ENCODE data around the gene FAM168B.

The FAM168B gene

DNA sequence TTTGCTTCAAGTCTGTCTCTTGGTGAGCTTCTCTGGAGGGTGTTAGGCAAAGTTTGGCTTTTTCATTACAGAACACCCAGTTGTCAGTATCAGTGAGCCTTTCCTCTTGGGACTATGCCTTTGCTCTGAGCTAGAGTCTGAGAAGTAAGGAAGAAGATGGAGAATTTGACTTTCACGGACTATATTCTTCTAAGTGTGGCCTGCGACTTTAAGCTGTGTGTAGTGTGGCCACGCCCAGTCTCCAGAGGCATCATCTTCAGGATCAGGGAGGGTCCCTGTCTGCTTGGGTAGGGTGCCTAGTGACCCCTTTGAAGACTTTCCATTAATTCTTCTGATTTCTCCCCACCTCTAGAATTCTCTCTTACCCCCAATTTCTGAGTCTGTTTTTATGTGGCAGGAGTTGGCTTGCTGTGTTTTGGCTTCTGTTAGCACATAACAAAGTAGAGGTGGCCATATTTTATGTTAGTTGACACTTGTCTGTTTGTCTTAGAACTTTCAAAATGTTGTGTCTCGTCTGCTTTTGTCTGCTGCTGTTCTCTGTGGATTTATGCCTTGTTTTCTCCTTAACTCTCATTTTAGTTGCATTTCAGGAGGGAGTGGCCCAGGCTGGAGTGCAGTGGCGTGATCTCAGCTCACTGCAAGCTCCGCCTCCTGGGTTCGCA, 20.4 kb upstream of the FAM168B start:
- Histone ChIP-seq H3K4me3 (no peak overlapping the region), H3K27ac (no peak overlapping the region)
- DNase-seq (ENCODE audit: low spot score), result no peak
- TF ChIP-seq, protein P1, sequence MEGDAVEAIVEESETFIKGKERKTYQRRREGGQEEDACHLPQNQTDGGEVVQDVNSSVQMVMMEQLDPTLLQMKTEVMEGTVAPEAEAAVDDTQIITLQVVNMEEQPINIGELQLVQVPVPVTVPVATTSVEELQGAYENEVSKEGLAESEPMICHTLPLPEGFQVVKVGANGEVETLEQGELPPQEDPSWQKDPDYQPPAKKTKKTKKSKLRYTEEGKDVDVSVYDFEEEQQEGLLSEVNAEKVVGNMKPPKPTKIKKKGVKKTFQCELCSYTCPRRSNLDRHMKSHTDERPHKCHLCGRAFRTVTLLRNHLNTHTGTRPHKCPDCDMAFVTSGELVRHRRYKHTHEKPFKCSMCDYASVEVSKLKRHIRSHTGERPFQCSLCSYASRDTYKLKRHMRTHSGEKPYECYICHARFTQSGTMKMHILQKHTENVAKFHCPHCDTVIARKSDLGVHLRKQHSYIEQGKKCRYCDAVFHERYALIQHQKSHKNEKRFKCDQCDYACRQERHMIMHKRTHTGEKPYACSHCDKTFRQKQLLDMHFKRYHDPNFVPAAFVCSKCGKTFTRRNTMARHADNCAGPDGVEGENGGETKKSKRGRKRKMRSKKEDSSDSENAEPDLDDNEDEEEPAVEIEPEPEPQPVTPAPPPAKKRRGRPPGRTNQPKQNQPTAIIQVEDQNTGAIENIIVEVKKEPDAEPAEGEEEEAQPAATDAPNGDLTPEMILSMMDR (IDR thresholded peaks at IDR 0.05), result no peak

DNA sequence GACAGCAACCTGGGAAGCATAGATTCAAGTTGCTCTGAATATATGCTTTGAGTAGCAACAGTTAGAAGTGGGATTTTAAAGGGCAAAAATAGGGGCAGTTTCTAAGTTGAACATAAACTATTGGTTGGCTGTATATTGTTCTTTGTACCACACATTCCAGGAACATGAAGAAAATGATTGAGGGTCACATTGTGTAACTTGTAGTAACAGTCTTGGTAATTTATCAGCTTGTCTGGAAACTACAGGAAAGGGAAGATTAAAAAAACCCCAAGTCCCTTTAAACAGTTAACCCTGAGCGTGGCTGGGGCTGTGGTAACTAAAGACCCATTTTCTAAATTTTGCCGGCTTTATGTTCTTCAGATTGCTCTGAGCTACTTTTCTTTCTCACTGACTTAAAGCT, 19.3 kb upstream of the FAM168B start:
- Histone ChIP-seq H3K4me3 (no peak overlapping the region), H3K27ac (no peak overlapping the region)
- TF ChIP-seq, protein P1 (IDR thresholded peaks at IDR 0.05), result no peak
- no peak for DNase-seq (ENCODE audit: low spot score)

DNA sequence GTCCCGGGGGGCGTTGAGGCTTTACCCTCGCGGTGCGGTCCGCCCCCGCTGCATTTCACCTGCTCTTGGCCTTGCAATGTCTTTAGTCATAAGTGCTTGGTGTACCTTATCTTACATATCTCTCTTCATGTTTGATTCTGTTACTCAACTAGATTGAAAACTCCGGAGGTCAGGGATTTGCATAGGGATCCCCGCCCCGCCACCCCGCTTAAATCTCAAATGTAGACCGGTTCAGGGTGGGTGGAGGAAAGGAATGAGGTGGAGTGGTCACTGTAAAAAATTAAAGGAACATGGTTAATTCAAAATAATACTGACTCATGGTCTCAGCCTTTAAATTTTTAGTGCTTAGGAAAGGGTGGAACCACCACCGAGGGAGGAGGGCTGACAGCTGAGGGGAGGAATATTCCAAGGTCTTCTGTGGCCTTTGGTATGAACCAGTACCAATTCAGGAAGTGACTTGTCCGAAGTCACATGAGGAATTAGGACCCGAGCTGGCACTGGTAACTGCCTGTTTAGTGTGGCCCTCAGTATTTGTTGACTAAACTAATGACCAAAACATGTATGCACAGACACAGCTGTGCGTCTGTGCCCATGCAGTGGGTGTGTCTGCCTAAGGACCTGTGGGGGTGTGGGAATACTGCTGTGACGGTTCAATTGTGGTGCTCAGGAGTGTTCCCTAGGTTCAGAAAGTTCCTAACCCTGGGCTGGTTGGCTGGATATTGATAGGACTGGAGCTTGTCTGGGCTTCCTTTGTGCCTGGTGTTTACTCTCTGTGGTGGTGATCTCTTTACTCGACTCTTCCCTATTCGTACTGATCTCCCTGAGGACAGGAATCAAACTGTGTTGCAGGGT, 12.9 kb upstream of the FAM168B start:
- TF ChIP-seq, protein P1 (IDR thresholded peaks at IDR 0.05), result no peak
- peak; percentile 74 for DNase-seq (ENCODE audit: low spot score)
- peak overlapping the region; percentile 97 for H3K4me3 ChIP-seq
- H3K27ac ChIP-seq, result peak overlapping the region; percentile 89 to 98

DNA sequence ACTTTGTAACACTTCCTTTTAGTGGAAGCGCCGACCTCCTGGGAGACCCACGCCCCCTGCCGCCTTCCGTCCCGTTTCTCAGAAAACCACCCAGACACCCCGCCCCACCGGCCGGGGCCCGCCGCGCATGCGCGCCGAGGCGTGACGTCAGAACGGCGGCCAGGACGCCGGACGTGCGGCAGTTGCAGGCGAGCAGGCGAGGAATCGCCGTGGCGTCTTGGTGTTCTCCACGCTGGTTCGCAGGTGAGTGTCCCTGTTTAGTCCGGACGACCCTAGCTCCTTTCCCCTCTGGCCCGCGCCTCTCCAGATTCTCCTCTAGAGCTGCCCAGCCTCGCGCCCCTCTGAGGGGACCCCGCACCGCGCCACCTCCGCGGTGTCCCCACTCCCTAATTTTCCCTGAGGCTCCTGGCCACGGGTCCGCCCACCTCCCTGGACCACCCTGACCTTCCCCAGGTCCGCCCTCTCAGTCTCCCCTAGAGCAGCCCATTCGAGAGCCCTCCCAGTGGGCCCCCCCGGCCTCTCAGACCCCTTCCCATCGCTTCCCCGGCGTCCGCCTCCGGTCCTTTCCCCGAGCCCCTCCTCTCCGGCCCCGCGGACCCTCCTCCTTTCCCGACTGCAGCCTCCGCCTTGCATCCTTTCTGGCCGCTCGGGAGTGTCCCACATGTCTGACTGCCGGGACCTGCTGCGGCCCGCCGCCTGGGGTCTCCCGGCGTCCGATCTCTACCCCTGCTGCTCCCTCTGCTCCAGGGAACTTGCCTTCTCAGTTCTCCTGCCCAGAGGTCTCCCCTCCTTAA, 12.1 kb upstream of the FAM168B start, which contains the start of gene PLEKHB2:
Gene PLEKHB2 (plus strand): TSS at position 181 of the 794 bp plus-strand sequence. CDS start 15,606 bp downstream, outside the sequence.
- Histone ChIP-seq H3K27ac (peak within 1 kb of the TSS; percentile 89 to 98), H3K4me3 (peak within 1 kb of the TSS; percentile 97)
- TF ChIP-seq, protein P1 (IDR thresholded peaks at IDR 0.05), result no peak
- peak; percentile 95 for DNase-seq (ENCODE audit: low spot score)

DNA sequence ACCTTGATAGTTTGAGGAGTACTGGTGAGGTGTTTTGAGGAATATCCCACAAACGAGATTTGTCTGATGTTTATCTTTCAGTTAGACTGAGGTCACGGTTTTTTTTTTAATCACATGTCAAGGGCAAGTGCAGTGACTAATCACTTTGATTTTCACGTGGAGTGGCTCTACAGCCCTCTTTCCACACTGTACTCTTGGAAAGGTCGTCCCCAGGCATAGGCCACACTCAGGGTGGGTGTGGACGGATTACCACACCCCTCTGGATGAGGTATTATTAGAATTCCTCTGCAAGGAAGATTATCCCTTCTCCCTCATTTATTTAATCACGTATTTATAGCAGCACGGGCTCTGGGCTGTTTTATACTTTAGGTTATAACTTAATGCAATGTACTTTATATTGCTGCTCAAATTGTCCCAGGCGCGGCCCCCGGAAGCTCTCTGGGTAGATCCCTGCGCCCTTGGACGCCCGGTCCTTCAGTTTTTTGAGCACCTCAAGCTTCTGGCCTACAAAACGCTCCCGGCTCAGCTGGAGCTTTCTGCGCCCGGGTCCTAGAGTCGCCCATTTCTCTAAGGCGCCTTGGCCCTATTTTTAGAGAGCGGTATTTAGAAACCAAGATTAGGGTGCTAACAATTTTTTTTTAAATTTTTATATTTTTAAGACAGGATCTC, 11.4 kb upstream of the FAM168B start:
- peak overlapping the region; percentile 97 for H3K4me3 ChIP-seq
- DNase-seq (ENCODE audit: low spot score), result peak; percentile 87
- TF ChIP-seq, protein P1 (IDR thresholded peaks at IDR 0.05), result no peak
- peak overlapping the region; percentile 89 to 98 for H3K27ac ChIP-seq

DNA sequence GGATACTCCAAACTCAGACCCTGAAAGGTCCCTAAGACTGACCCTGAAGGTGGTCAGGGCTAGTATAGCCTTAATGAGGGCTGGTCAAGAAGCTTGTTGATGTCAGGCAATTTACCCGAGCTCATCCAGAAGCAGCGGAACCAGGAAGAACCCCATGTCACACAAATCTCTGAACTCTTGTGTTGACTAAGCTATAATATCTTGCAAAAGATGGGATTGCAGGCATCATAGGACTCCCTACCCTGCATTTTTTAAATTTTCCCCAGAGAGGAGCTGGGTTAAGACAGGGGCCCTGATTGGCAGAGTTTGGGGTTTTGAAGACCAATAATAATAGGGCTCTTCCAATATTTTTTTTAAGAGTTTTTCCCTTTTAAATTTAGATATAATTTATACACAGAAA, 9.9 kb upstream of the FAM168B start:
- TF ChIP-seq, protein P1 (IDR thresholded peaks at IDR 0.05), result no peak
- Histone ChIP-seq H3K4me3 (no peak overlapping the region), H3K27ac (no peak overlapping the region)
- DNase-seq (ENCODE audit: low spot score), result no peak

Data from coronary artery (tissue), 2 donors.